ENCODE measurements around the gene CCL14.

GRCh38 chr17:36011201-36011600 is 24.7 kb upstream of the CCL14 start:
- no peak for TF ChIP-seq CTCF (IDR thresholded peaks at IDR 0.05)
- no peak for TF ChIP-seq POLR2A (IDR thresholded peaks at IDR 0.05)
- TF ChIP-seq EP300 (IDR thresholded peaks at IDR 0.05): no peak
